Measurements from ENCODE around the gene MDGA2. TPM values are rescaled to one million over a fixed set of nuclear protein-coding genes. Genes with fewer than 3 reads are reported as not detected.
"Not testable (repeated sequence)": the region's sequence is repeated elsewhere in the genome, so short reads cannot be mapped to it uniquely, and the experiment has no call there.

The MDGA2 gene
- total RNA-seq, 1 donor from 2014 or later, result not detected

GRCh38 chr14:47195582-47195981, 479.8 kb downstream of the MDGA2 start:
- DNase-seq (ENCODE audit: low spot score) (no peak), ATAC-seq (no peak)
- intact Hi-C loops (cut with DNase I), result no loop called here

- ATAC-seq (no peak), DNase-seq (ENCODE audit: low spot score) (no peak)
- intact Hi-C loops (cut with DNase I), result no loop called here
Measured at GRCh38 chr14:47194055-47194454, 481.4 kb downstream of the MDGA2 start.

GRCh38 chr14:47192203-47192602, 483.2 kb downstream of the MDGA2 start:
- DNase-seq (ENCODE audit: low spot score); intact Hi-C loops (cut with DNase I); ATAC-seq: not testable (repeated sequence)

GRCh38 chr14:47191700-47192099, 483.7 kb downstream of the MDGA2 start:
- ATAC-seq (no peak), DNase-seq (ENCODE audit: low spot score) (no peak)
- intact Hi-C loops (cut with DNase I), result no loop called here

GRCh38 chr14:47189911-47190484, 485.4 kb downstream of the MDGA2 start:
- ATAC-seq, result no peak
- intact Hi-C loops (cut with DNase I), result no loop called here
- no peak for DNase-seq (ENCODE audit: low spot score)

GRCh38 chr14:47186486-47186885, 488.9 kb downstream of the MDGA2 start:
- DNase-seq (ENCODE audit: low spot score) (no peak), ATAC-seq (no peak)
- intact Hi-C loops (cut with DNase I), result no loop called here

- no peak for DNase-seq (ENCODE audit: low spot score)
- intact Hi-C loops (cut with DNase I), result no loop called here
- ATAC-seq, result no peak
Measured at GRCh38 chr14:47179906-47180305, 495.5 kb downstream of the MDGA2 start.

- intact Hi-C loops (cut with DNase I); ATAC-seq; DNase-seq (ENCODE audit: low spot score): not testable (repeated sequence)
Measured at GRCh38 chr14:47171896-47172295, 503.5 kb downstream of the MDGA2 start.

GRCh38 chr14:47167402-47167801, 508.0 kb downstream of the MDGA2 start:
- intact Hi-C loops (cut with DNase I), result no loop called here
- DNase-seq (ENCODE audit: low spot score) (no peak), ATAC-seq (no peak)

- no peak for ATAC-seq
- intact Hi-C loops (cut with DNase I), result no loop called here
- DNase-seq (ENCODE audit: low spot score), result no peak
Measured at GRCh38 chr14:47155395-47155794, 520.0 kb downstream of the MDGA2 start.

GRCh38 chr14:47154276-47154797, 521.1 kb downstream of the MDGA2 start:
- intact Hi-C loops (cut with DNase I), result no loop called here
- peak; percentile 15 for ATAC-seq
- no peak for DNase-seq (ENCODE audit: low spot score)

- intact Hi-C loops (cut with DNase I), result no loop called here
- DNase-seq (ENCODE audit: low spot score) (no peak), ATAC-seq (no peak)
Measured at GRCh38 chr14:47153746-47154145, 521.7 kb downstream of the MDGA2 start.

- DNase-seq (ENCODE audit: low spot score), result no peak
- intact Hi-C loops (cut with DNase I), result no loop called here
- ATAC-seq, result no peak
Measured at GRCh38 chr14:47150267-47150666, 525.1 kb downstream of the MDGA2 start.

- DNase-seq (ENCODE audit: low spot score) (no peak), ATAC-seq (no peak)
- intact Hi-C loops (cut with DNase I), result no loop called here
Measured at GRCh38 chr14:47149326-47149725, 526.1 kb downstream of the MDGA2 start.

GRCh38 chr14:47148686-47149085, 526.7 kb downstream of the MDGA2 start:
- DNase-seq (ENCODE audit: low spot score) (no peak), ATAC-seq (no peak)
- intact Hi-C loops (cut with DNase I), result no loop called here

- intact Hi-C loops (cut with DNase I), result no loop called here
- ATAC-seq (no peak), DNase-seq (ENCODE audit: low spot score) (no peak)
Measured at GRCh38 chr14:47120645-47121044, 554.8 kb downstream of the MDGA2 start.

GRCh38 chr14:47103771-47104170, 571.6 kb downstream of the MDGA2 start:
- ATAC-seq (no peak), DNase-seq (ENCODE audit: low spot score) (no peak)
- intact Hi-C loops (cut with DNase I), result no loop called here

GRCh38 chr14:47102472-47102871, 572.9 kb downstream of the MDGA2 start:
- ATAC-seq (no peak), DNase-seq (ENCODE audit: low spot score) (no peak)
- intact Hi-C loops (cut with DNase I), result no loop called here

- ATAC-seq (no peak), DNase-seq (ENCODE audit: low spot score) (no peak)
- intact Hi-C loops (cut with DNase I), result no loop called here
Measured at GRCh38 chr14:47085678-47086077, 589.7 kb downstream of the MDGA2 start.

- intact Hi-C loops (cut with DNase I), result no loop called here
- no peak for ATAC-seq
- no peak for DNase-seq (ENCODE audit: low spot score)
Measured at GRCh38 chr14:47065326-47065725, 610.1 kb downstream of the MDGA2 start.

- ATAC-seq (no peak), DNase-seq (ENCODE audit: low spot score) (no peak)
- intact Hi-C loops (cut with DNase I), result no loop called here
Measured at GRCh38 chr14:47060050-47060449, 615.4 kb downstream of the MDGA2 start.

Measured in sciatic nerve (tissue), 2 donors.